SJSA1 (cell line): ENCODE results near the gene PNPLA7. TPM values are rescaled to one million over a fixed set of nuclear protein-coding genes. Genes with fewer than 3 reads are reported as not detected.

Experiments used
- DNase-seq, 2 experiments: peaks; one replicate each; pipeline ENCODE4 v3.0.0-alpha.2; 2015 to 2020; ENCODE audit warnings: low spot score in 2 of 2, low read depth in 1 of 2
- H3K27ac ChIP-seq: fragments of 250-450 bp; sonication (Bioruptor Pico); 2 replicates; pipeline ENCODE4 v1.5.1; 2020; ENCODE audit warnings: mild to moderate bottlenecking, moderate library complexity
- H3K27me3 ChIP-seq: fragments of 250-450 bp; sonication (Bioruptor Pico); replicated peaks from 2 replicates; pipeline ENCODE4 v1.5.1; 2020; ENCODE audit warnings: mild to moderate bottlenecking, moderate library complexity
- H3K36me3 ChIP-seq: fragments of 250-450 bp; sonication (Bioruptor Pico); 2 replicates; pipeline ENCODE4 v1.5.1; 2020; ENCODE audit warnings: mild to moderate bottlenecking
- H3K4me1 ChIP-seq: fragments of 250-450 bp; sonication (Bioruptor Pico); replicated peaks from 2 replicates; pipeline ENCODE4 v1.6.1; 2021; ENCODE audit warnings: mild to moderate bottlenecking
- H3K4me3 ChIP-seq: fragments of 250-450 bp; sonication (Bioruptor Pico); 2 replicates; pipeline ENCODE4 v1.5.1; 2020; ENCODE audit warnings: mild to moderate bottlenecking
- H3K9me3 ChIP-seq: fragments of 250-450 bp; sonication (Bioruptor Pico); replicated peaks from 2 replicates; pipeline ENCODE4 v1.5.1; 2020; ENCODE audit warnings: mild to moderate bottlenecking
- total RNA-seq: library from RNA; depleted of rRNA; stranded (reverse); fragments of >200 nt; shearing (Covaris generic); gene quantifications from 2 replicates; pipeline ENCODE4 v1.2.3, GENCODE V29; 2014

PNPLA7 gene
- total RNA-seq, 1 experiment from 2014 or later: 0.05 TPM

GRCh38 chr9:137434498-137435380, 115.5 kb downstream of the PNPLA7 start:
- H3K4me3 ChIP-seq: no peak overlapping the region
- no peaks in the 10 kb centered on the region for H3K9me3 ChIP-seq
- no peak for DNase-seq
- H3K27me3 ChIP-seq: no peaks in the 10 kb centered on the region
- no peaks in the 10 kb centered on the region for H3K36me3 ChIP-seq
- no peak overlapping the region for H3K27ac ChIP-seq
- peaks cover 8% of the 10 kb centered on the region for H3K4me1 ChIP-seq

GRCh38 chr9:137433916-137434431, 116.2 kb downstream of the PNPLA7 start:
- H3K27ac ChIP-seq: no peak overlapping the region
- no peak overlapping the region for H3K4me3 ChIP-seq
- no peaks in the 10 kb centered on the region for H3K9me3 ChIP-seq
- H3K4me1 ChIP-seq: peaks cover 8% of the 10 kb centered on the region
- no peaks in the 10 kb centered on the region for H3K27me3 ChIP-seq
- H3K36me3 ChIP-seq: no peaks in the 10 kb centered on the region
- no peak for DNase-seq

- Histone ChIP-seq H3K36me3 (no peaks in the 10 kb centered on the region), H3K9me3 (no peaks in the 10 kb centered on the region), H3K4me1 (peaks cover 8% of the 10 kb centered on the region), H3K4me3 (no peak overlapping the region), H3K27me3 (no peaks in the 10 kb centered on the region), H3K27ac (no peak overlapping the region)
- no peak for DNase-seq
These were observed 116.8 kb downstream of the PNPLA7 start for GRCh38 chr9:137433349-137433915.

GRCh38 chr9:137432687-137433348, 117.4 kb downstream of the PNPLA7 start:
- H3K4me1 ChIP-seq: peaks cover 8% of the 10 kb centered on the region
- no peaks in the 10 kb centered on the region for H3K9me3 ChIP-seq
- no peak overlapping the region for H3K4me3 ChIP-seq
- H3K27me3 ChIP-seq: no peaks in the 10 kb centered on the region
- no peak overlapping the region for H3K27ac ChIP-seq
- no peak for DNase-seq
- no peaks in the 10 kb centered on the region for H3K36me3 ChIP-seq

GRCh38 chr9:137431416-137431931, 118.7 kb downstream of the PNPLA7 start:
- Histone ChIP-seq H3K9me3 (no peaks in the 10 kb centered on the region), H3K27ac (no peak overlapping the region), H3K27me3 (no peaks in the 10 kb centered on the region), H3K4me1 (peaks cover 8% of the 10 kb centered on the region), H3K4me3 (no peak overlapping the region), H3K36me3 (no peaks in the 10 kb centered on the region)
- DNase-seq: no peak

GRCh38 chr9:137430723-137431415, 119.3 kb downstream of the PNPLA7 start:
- Histone ChIP-seq H3K27me3 (no peaks in the 10 kb centered on the region), H3K4me1 (peaks cover 4% of the 10 kb centered on the region), H3K36me3 (no peaks in the 10 kb centered on the region), H3K9me3 (no peaks in the 10 kb centered on the region), H3K4me3 (no peak overlapping the region), H3K27ac (no peak overlapping the region)
- DNase-seq: no peak

GRCh38 chr9:137429974-137430722, 120.1 kb downstream of the PNPLA7 start:
- no peak overlapping the region for H3K27ac ChIP-seq
- H3K9me3 ChIP-seq: no peaks in the 10 kb centered on the region
- H3K4me1 ChIP-seq: no peaks in the 10 kb centered on the region
- no peaks in the 10 kb centered on the region for H3K27me3 ChIP-seq
- no peaks in the 10 kb centered on the region for H3K36me3 ChIP-seq
- no peak for DNase-seq
- no peak overlapping the region for H3K4me3 ChIP-seq

- Histone ChIP-seq H3K27me3 (no peaks in the 10 kb centered on the region), H3K27ac (no peak overlapping the region), H3K9me3 (no peaks in the 10 kb centered on the region), H3K36me3 (no peaks in the 10 kb centered on the region), H3K4me1 (no peaks in the 10 kb centered on the region), H3K4me3 (no peak overlapping the region)
- no peak for DNase-seq
These were observed 120.7 kb downstream of the PNPLA7 start for GRCh38 chr9:137429546-137429890.

- Histone ChIP-seq H3K4me3 (no peak overlapping the region), H3K36me3 (no peaks in the 10 kb centered on the region), H3K9me3 (no peaks in the 10 kb centered on the region), H3K4me1 (peaks cover 2% of the 10 kb centered on the region), H3K27ac (no peak overlapping the region), H3K27me3 (no peaks in the 10 kb centered on the region)
- DNase-seq: no peak
These were observed 121.2 kb downstream of the PNPLA7 start for GRCh38 chr9:137428841-137429545.

GRCh38 chr9:137428311-137428630, 121.9 kb downstream of the PNPLA7 start:
- no peak for DNase-seq

GRCh38 chr9:137427454-137428310, 122.5 kb downstream of the PNPLA7 start:
- Histone ChIP-seq H3K4me3 (no peak overlapping the region), H3K9me3 (0 out of 2 replicates have a peak, but pooled peaks cover 3% of the 10 kb centered on the region), H3K27me3 (0 out of 2 replicates have a peak, but pooled peaks cover 3% of the 10 kb centered on the region), H3K4me1 (peaks cover 14% of the 10 kb centered on the region), H3K27ac (no peak overlapping the region), H3K36me3 (peaks cover 3% of the 10 kb centered on the region)
- no peak for DNase-seq

More at GRCh38 chr9:137428311-137428630, 121.9 kb downstream of the PNPLA7 start:
- Histone ChIP-seq H3K36me3 (no peaks in the 10 kb centered on the region), H3K9me3 (no peaks in the 10 kb centered on the region), H3K4me1 (peaks cover 9% of the 10 kb centered on the region), H3K4me3 (no peak overlapping the region), H3K27me3 (0 out of 2 replicates have a peak, but pooled peaks cover 3% of the 10 kb centered on the region), H3K27ac (no peak overlapping the region)
